Loucy (cell line): ENCODE measurements around the gene RERE.

Experiments
- H2AFZ ChIP-seq: fragments of 200-600 bp; sonication (generic); 2 replicates; pipeline ENCODE4 v1.6.0; 2016; ENCODE audit warnings: antibody characterized with exemption, mild to moderate bottlenecking, low read length, moderate library complexity
- H3F3A ChIP-seq: fragments of 200-600 bp; 2 replicates; pipeline ENCODE4 v1.6.0; 2016; ENCODE audit warnings: antibody characterized with exemption, low read depth, mild to moderate bottlenecking
- H3K27me3 ChIP-seq: fragments of 200-600 bp; sonication (generic); 2 replicates; pipeline ENCODE4 v1.6.1; 2014; ENCODE audit warnings: low read length, mild to moderate bottlenecking; ENCODE audit not compliant: insufficient read depth, poor library complexity, severe bottlenecking
- H3K36me3 ChIP-seq: fragments of 200-600 bp; sonication (generic); 2 replicates; pipeline ENCODE4 v1.6.1; 2016; ENCODE audit warnings: low read length; ENCODE audit not compliant: insufficient read depth
- H3K4me1 ChIP-seq: fragments of 200-600 bp; sonication (generic); 2 replicates; pipeline ENCODE4 v1.5.1; 2014; ENCODE audit warnings: low read length, mild to moderate bottlenecking; ENCODE audit not compliant: insufficient read depth, poor library complexity, severe bottlenecking
- H3K4me2 ChIP-seq: fragments of 200-600 bp; sonication (generic); 2 replicates; pipeline ENCODE4 v1.6.0; 2014; ENCODE audit warnings: antibody characterized with exemption, low read length, low read depth, mild to moderate bottlenecking; ENCODE audit not compliant: poor library complexity, severe bottlenecking
- H3K4me3 ChIP-seq: fragments of 200-600 bp; sonication (generic); 2 replicates; pipeline ENCODE4 v1.5.1; 2014; ENCODE audit warnings: low read length, mild to moderate bottlenecking, mixed read lengths; ENCODE audit not compliant: poor library complexity, severe bottlenecking
- H3K79me2 ChIP-seq: fragments of 200-600 bp; sonication (generic); 2 replicates; pipeline ENCODE4 v1.6.1; 2014; ENCODE audit warnings: low read length; ENCODE audit not compliant: insufficient read depth
- H3K9ac ChIP-seq: fragments of 200-600 bp; sonication (generic); 2 replicates; pipeline ENCODE4 v1.6.0; 2014; ENCODE audit warnings: mild to moderate bottlenecking, low read depth, low read length, moderate library complexity; ENCODE audit not compliant: poor library complexity, severe bottlenecking
- H3K9me2 ChIP-seq: fragments of 200-600 bp; sonication (generic); replicated peaks from 2 replicates; pipeline ENCODE4 v1.6.1; 2016; ENCODE audit warnings: low read depth, low read length, mixed read lengths
- H3K9me3 ChIP-seq: fragments of 200-600 bp; sonication (generic); 2 replicates; pipeline ENCODE4 v1.6.1; 2014; ENCODE audit warnings: mild to moderate bottlenecking, antibody characterized with exemption, low read length, low read depth; ENCODE audit not compliant: insufficient read depth
- H4K20me1 ChIP-seq: fragments of 200-600 bp; sonication (generic); 2 replicates; pipeline ENCODE4 v1.6.0; 2014; ENCODE audit warnings: antibody characterized with exemption, low read length, mild to moderate bottlenecking; ENCODE audit not compliant: insufficient read depth, poor library complexity, severe bottlenecking
- EZH2phosphoT487 ChIP-seq: fragments of 200-600 bp; IDR thresholded peaks from 2 replicates; pipeline ENCODE4 v1.6.1; 2018; ENCODE audit warnings: antibody characterized with exemption, mild to moderate bottlenecking, moderate library complexity, borderline replicate concordance
- TF ChIP-seq, protein P1 (sequence below): fragments of 200-600 bp; sonication (generic); conservative IDR thresholded peaks from 2 replicates; pipeline ENCODE4 v1.5.1; 2014; ENCODE audit warnings: mild to moderate bottlenecking, antibody characterized with exemption, low read length

Gene RERE

DNA sequence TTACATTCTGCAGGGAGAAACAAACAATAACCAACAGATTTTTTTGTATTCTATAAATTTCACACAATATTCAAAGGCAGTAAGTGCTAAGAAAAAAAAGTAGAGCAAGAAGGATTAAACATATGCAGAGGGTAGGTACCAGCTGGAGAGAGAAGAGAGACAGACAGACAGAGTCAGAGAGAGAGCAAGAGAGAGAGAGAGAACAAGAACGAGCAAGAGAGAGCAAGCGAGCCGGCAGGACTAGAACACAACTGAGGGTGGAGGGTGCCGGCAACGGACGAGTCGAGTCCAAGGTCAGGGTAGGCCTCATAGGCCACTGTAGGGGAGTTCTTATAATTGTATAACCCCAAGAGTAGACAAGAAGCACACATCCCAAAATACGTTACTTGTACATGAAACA, 97.1 kb downstream of the RERE start:
- Histone ChIP-seq H2AFZ (no peak overlapping the region), H3K9ac (no peak overlapping the region), H3K4me1 (peaks cover 14% of the 10 kb centered on the region), H3F3A (no peaks in the 10 kb centered on the region), H3K79me2 (peaks cover 61% of the 10 kb centered on the region), H3K9me3 (no peaks in the 10 kb centered on the region), H3K9me2 (no peaks in the 10 kb centered on the region), H3K27me3 (no peaks in the 10 kb centered on the region), H3K36me3 (no peaks in the 10 kb centered on the region), H4K20me1 (peaks cover 3% of the 10 kb centered on the region), H3K4me2 (no peak overlapping the region), H3K4me3 (no peak overlapping the region)
- no peak for TF ChIP-seq EZH2phosphoT487
- TF ChIP-seq, protein P1, sequence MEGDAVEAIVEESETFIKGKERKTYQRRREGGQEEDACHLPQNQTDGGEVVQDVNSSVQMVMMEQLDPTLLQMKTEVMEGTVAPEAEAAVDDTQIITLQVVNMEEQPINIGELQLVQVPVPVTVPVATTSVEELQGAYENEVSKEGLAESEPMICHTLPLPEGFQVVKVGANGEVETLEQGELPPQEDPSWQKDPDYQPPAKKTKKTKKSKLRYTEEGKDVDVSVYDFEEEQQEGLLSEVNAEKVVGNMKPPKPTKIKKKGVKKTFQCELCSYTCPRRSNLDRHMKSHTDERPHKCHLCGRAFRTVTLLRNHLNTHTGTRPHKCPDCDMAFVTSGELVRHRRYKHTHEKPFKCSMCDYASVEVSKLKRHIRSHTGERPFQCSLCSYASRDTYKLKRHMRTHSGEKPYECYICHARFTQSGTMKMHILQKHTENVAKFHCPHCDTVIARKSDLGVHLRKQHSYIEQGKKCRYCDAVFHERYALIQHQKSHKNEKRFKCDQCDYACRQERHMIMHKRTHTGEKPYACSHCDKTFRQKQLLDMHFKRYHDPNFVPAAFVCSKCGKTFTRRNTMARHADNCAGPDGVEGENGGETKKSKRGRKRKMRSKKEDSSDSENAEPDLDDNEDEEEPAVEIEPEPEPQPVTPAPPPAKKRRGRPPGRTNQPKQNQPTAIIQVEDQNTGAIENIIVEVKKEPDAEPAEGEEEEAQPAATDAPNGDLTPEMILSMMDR = no peak

DNA sequence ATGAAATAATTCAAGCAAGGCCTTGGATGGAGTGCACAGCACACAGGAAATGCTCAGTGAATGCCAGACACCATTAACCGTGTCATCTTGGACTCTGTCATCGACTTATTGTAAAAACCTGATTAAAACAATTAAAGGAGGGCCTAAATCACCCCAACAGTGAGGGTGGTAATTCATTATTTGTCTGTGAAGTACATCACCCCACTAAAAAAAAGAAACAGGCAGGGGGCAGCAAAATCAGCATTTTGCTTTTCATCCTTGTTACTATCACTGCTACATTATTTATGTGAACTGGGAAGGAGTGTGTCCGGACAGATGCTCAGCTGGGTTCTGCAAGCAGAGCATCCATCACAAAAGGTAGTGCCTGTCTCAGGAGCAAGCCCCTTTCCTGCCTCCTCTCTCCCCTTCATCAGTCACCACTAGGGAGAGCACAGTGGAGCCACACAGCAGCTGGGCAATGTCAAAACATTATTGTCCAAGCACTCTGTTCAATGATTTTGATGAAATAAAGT, 98.5 kb downstream of the RERE start:
- H3K9ac ChIP-seq = no peak overlapping the region
- H2AFZ ChIP-seq = no peak overlapping the region
- H3K9me3 ChIP-seq = no peaks in the 10 kb centered on the region
- H3K9me2 ChIP-seq = no peaks in the 10 kb centered on the region
- no peak overlapping the region for H3K4me2 ChIP-seq
- no peaks in the 10 kb centered on the region for H3K36me3 ChIP-seq
- no peak overlapping the region for H3K4me3 ChIP-seq
- no peaks in the 10 kb centered on the region for H3K27me3 ChIP-seq
- H3F3A ChIP-seq = no peaks in the 10 kb centered on the region
- no peak for TF ChIP-seq EZH2phosphoT487
- TF ChIP-seq, protein P1 = peak; percentile 58
- H3K4me1 ChIP-seq = peaks cover 14% of the 10 kb centered on the region
- H3K79me2 ChIP-seq = peaks cover 72% of the 10 kb centered on the region
- H4K20me1 ChIP-seq = peaks cover 3% of the 10 kb centered on the region

DNA sequence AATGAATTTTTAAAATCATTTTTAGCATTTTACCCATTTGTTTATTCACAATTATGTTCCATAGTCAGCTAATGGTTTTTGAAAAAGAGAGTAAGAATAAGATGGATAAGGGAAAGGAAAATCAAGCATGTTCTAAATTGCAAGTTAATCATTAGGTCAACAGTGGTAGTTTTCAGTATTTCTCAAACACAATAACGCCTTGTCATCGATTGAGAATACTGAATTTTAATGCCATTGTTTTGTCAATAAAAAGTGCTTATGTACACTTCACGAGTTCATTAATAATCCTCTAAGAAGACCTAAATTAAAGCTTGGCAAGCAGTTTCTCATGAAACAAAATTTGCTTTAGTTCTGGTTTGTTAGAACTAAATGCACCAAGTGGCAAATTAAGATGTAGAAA, 100.3 kb downstream of the RERE start:
- H3K4me2 ChIP-seq = no peak overlapping the region
- H3K9me3 ChIP-seq = no peaks in the 10 kb centered on the region
- H3K4me3 ChIP-seq = no peak overlapping the region
- H3K9ac ChIP-seq = no peak overlapping the region
- no peaks in the 10 kb centered on the region for H3K27me3 ChIP-seq
- H3K79me2 ChIP-seq = peaks cover 56% of the 10 kb centered on the region
- no peak overlapping the region for H2AFZ ChIP-seq
- H4K20me1 ChIP-seq = peaks cover 12% of the 10 kb centered on the region
- no peaks in the 10 kb centered on the region for H3K36me3 ChIP-seq
- peaks cover 14% of the 10 kb centered on the region for H3K4me1 ChIP-seq
- H3K9me2 ChIP-seq = no peaks in the 10 kb centered on the region
- peaks cover 7% of the 10 kb centered on the region; the same call in 1 of the 2 replicates for H3F3A ChIP-seq
- TF ChIP-seq, protein P1 = no peak
- TF ChIP-seq EZH2phosphoT487 = no peak
